ENCODE data around the gene DUSP1.
"Not testable (repeated sequence)": the region's sequence is repeated elsewhere in the genome, so short reads cannot be mapped to it uniquely, and the experiment has no call there.

The DUSP1 gene

DNA sequence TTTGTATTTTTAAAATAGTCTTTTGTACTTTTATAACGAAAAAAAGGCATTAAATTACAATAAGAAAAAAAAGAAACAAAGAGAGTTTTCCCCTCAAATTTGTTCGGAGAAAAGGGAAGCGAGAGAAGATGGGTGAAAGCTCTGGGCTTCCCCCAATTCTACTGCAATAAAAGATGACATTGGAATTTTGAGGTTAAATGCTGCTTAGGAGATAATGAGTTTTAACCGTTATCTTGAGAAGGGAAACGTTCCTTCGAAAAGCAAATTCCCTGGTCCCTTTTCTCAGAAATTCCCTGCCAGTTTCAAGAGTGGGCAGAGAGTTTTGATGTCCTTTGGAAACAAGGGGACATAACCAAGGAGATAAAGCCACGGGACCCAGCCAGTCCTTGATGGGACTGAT lies 44.6 kb upstream of the DUSP1 start:
- H3K9me3 ChIP-seq (ENCODE audit: insufficient read depth, low read depth, low read length), result no peaks in the 10 kb centered on the region
- H3K9me2 ChIP-seq (replicated peaks; ENCODE audit: low read depth, low read length), result no peaks in the 10 kb centered on the region
- no peak overlapping the region for H3K4me3 ChIP-seq (ENCODE audit: low read length, poor library complexity, severe bottlenecking)
- TF ChIP-seq EZH2phosphoT487 (IDR thresholded peaks at IDR 0.05; ENCODE audit: borderline replicate concordance), result no peak
- TF ChIP-seq, protein P1, sequence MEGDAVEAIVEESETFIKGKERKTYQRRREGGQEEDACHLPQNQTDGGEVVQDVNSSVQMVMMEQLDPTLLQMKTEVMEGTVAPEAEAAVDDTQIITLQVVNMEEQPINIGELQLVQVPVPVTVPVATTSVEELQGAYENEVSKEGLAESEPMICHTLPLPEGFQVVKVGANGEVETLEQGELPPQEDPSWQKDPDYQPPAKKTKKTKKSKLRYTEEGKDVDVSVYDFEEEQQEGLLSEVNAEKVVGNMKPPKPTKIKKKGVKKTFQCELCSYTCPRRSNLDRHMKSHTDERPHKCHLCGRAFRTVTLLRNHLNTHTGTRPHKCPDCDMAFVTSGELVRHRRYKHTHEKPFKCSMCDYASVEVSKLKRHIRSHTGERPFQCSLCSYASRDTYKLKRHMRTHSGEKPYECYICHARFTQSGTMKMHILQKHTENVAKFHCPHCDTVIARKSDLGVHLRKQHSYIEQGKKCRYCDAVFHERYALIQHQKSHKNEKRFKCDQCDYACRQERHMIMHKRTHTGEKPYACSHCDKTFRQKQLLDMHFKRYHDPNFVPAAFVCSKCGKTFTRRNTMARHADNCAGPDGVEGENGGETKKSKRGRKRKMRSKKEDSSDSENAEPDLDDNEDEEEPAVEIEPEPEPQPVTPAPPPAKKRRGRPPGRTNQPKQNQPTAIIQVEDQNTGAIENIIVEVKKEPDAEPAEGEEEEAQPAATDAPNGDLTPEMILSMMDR (conservative IDR thresholded peaks at IDR 0.05; ENCODE audit: low read length), result no peak
- H2AFZ ChIP-seq (ENCODE audit: low read length), result no peak overlapping the region
- H3K4me2 ChIP-seq (ENCODE audit: low read depth, low read length, poor library complexity, severe bottlenecking), result no peak overlapping the region
- H3K79me2 ChIP-seq (ENCODE audit: insufficient read depth, low read length), result no peaks in the 10 kb centered on the region
- H4K20me1 ChIP-seq (ENCODE audit: insufficient read depth, low read length, poor library complexity, severe bottlenecking), result no peaks in the 10 kb centered on the region
- H3K36me3 ChIP-seq (ENCODE audit: insufficient read depth, low read length), result no peaks in the 10 kb centered on the region
- no peaks in the 10 kb centered on the region for H3K4me1 ChIP-seq (ENCODE audit: insufficient read depth, low read length, poor library complexity, severe bottlenecking)
- no peak overlapping the region for H3K9ac ChIP-seq (ENCODE audit: low read depth, low read length, poor library complexity, severe bottlenecking)
- H3K27me3 ChIP-seq (ENCODE audit: insufficient read depth, low read length, poor library complexity, severe bottlenecking), result no peaks in the 10 kb centered on the region
- H3F3A ChIP-seq (ENCODE audit: low read depth), result no peaks in the 10 kb centered on the region

DNA sequence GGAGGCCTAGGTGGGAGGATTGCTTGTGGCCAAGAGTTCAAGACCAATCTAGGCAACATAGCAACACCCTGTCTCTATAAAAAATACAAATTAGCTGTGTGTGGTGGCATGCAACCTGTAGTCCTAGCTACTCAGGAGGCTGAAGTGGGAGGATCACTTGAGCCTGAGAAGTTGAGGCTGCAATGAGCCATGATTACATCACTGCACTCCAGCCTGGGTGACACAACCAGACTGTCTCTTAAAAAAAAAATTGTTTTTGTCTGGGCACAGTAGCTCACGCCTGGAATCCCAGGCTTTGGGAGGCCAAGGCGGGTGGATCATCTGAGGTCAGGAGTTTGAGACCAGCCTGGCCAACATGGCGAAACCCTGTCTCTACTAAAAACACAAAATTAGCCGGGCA lies 40.0 kb upstream of the DUSP1 start:
- H3K9ac ChIP-seq (ENCODE audit: low read depth, low read length, poor library complexity, severe bottlenecking); H2AFZ ChIP-seq (ENCODE audit: low read length); H3K4me1 ChIP-seq (ENCODE audit: insufficient read depth, low read length, poor library complexity, severe bottlenecking); H3K9me3 ChIP-seq (ENCODE audit: insufficient read depth, low read depth, low read length); H3K9me2 ChIP-seq (replicated peaks; ENCODE audit: low read depth, low read length); H4K20me1 ChIP-seq (ENCODE audit: insufficient read depth, low read length, poor library complexity, severe bottlenecking); H3F3A ChIP-seq (ENCODE audit: low read depth); H3K36me3 ChIP-seq (ENCODE audit: insufficient read depth, low read length); H3K27me3 ChIP-seq (ENCODE audit: insufficient read depth, low read length, poor library complexity, severe bottlenecking); H3K79me2 ChIP-seq (ENCODE audit: insufficient read depth, low read length); H3K4me2 ChIP-seq (ENCODE audit: low read depth, low read length, poor library complexity, severe bottlenecking); H3K4me3 ChIP-seq (ENCODE audit: low read length, poor library complexity, severe bottlenecking): not testable (repeated sequence)

DNA sequence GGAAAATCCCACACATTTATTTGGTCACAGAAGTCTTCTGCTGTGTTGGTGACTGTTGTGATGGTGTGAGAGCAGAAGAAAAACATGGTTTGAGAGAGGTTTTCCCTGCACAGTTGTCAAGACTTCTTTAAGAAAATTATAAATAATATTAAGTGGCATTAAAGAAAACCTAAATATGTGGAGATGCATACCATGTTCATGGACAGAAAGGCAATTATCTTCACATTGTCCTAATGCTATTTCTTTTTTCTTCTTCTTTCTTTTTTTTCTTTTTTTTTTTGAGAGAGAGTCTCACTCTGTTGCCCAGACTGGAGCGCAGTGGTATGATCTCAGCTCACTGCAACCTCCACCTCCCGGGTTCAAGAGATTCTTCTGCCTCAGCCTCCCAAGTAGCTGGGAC lies 38.8 kb upstream of the DUSP1 start:
- no peaks in the 10 kb centered on the region for H3K9me3 ChIP-seq (ENCODE audit: insufficient read depth, low read depth, low read length)
- no peaks in the 10 kb centered on the region for H3K9me2 ChIP-seq (replicated peaks; ENCODE audit: low read depth, low read length)
- no peaks in the 10 kb centered on the region for H3K79me2 ChIP-seq (ENCODE audit: insufficient read depth, low read length)
- H2AFZ ChIP-seq (ENCODE audit: low read length), result no peak overlapping the region
- no peaks in the 10 kb centered on the region for H3K27me3 ChIP-seq (ENCODE audit: insufficient read depth, low read length, poor library complexity, severe bottlenecking)
- no peak for TF ChIP-seq EZH2phosphoT487 (IDR thresholded peaks at IDR 0.05; ENCODE audit: borderline replicate concordance)
- TF ChIP-seq, protein P1 (conservative IDR thresholded peaks at IDR 0.05; ENCODE audit: low read length), result no peak
- no peaks in the 10 kb centered on the region for H3K4me1 ChIP-seq (ENCODE audit: insufficient read depth, low read length, poor library complexity, severe bottlenecking)
- no peak overlapping the region for H3K9ac ChIP-seq (ENCODE audit: low read depth, low read length, poor library complexity, severe bottlenecking)
- H3F3A ChIP-seq (ENCODE audit: low read depth), result no peaks in the 10 kb centered on the region
- H4K20me1 ChIP-seq (ENCODE audit: insufficient read depth, low read length, poor library complexity, severe bottlenecking), result no peaks in the 10 kb centered on the region
- H3K36me3 ChIP-seq (ENCODE audit: insufficient read depth, low read length), result no peaks in the 10 kb centered on the region
- H3K4me3 ChIP-seq (ENCODE audit: low read length, poor library complexity, severe bottlenecking), result no peak overlapping the region
- no peak overlapping the region for H3K4me2 ChIP-seq (ENCODE audit: low read depth, low read length, poor library complexity, severe bottlenecking)

DNA sequence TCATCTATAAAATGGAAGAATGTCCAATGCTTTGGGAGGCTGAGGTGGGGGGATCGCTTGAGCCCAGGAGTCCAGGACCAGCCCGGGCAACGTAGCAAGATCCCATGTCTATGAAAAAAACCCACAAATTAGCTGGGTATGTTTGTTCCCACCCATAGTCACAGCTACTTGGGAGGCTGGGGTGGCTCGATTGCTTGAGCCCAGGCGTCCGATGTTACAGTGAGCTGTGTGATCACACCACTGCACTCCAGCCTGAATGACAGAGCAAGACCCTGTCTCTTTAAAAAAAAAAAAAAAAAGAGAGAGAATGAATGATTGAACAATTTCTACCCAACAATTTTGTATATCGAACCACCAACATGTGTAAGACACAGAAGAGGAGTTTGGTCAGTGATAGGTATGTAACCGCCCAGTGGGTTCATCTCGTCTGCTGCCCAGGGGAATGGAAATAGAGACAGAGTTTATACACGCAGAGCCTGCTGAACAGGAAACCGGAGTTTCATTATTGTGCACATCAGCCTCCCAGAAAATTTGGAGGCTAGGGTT lies 36.8 kb upstream of the DUSP1 start:
- Histone ChIP-seq H3K4me1 (ENCODE audit: insufficient read depth, low read length, poor library complexity, severe bottlenecking) (no peaks in the 10 kb centered on the region), H3K36me3 (ENCODE audit: insufficient read depth, low read length) (no peaks in the 10 kb centered on the region), H2AFZ (ENCODE audit: low read length) (no peak overlapping the region), H3K9me2 (replicated peaks; ENCODE audit: low read depth, low read length) (no peaks in the 10 kb centered on the region), H3F3A (ENCODE audit: low read depth) (no peaks in the 10 kb centered on the region), H3K79me2 (ENCODE audit: insufficient read depth, low read length) (no peaks in the 10 kb centered on the region), H3K4me3 (ENCODE audit: low read length, poor library complexity, severe bottlenecking) (no peak overlapping the region), H4K20me1 (ENCODE audit: insufficient read depth, low read length, poor library complexity, severe bottlenecking) (no peaks in the 10 kb centered on the region), H3K4me2 (ENCODE audit: low read depth, low read length, poor library complexity, severe bottlenecking) (no peak overlapping the region), H3K27me3 (ENCODE audit: insufficient read depth, low read length, poor library complexity, severe bottlenecking) (no peaks in the 10 kb centered on the region), H3K9me3 (ENCODE audit: insufficient read depth, low read depth, low read length) (no peaks in the 10 kb centered on the region), H3K9ac (ENCODE audit: low read depth, low read length, poor library complexity, severe bottlenecking) (no peak overlapping the region)
- TF ChIP-seq, protein P1 (conservative IDR thresholded peaks at IDR 0.05; ENCODE audit: low read length), result no peak
- no peak for TF ChIP-seq EZH2phosphoT487 (IDR thresholded peaks at IDR 0.05; ENCODE audit: borderline replicate concordance)
